K562 (cell line): ENCODE results near the gene MED29. TPM values are rescaled to one million over a fixed set of nuclear protein-coding genes. Genes with fewer than 3 reads are reported as not detected.

Source experiments
- BDP1 ChIP-seq: IDR thresholded peaks from 3 replicates; pipeline ENCODE4 v1.6.1; 2011; ENCODE audit not compliant: insufficient read length, insufficient read depth
- FIP1L1 ChIP-seq: fragments of 200-400 bp; formaldehyde crosslinking; IDR thresholded peaks from 2 replicates; pipeline ENCODE4 v1.6.1; 2018; ENCODE audit warnings: mild to moderate bottlenecking, low read depth, low read length; ENCODE audit not compliant: poor library complexity, severe bottlenecking
- HCFC1 ChIP-seq: IDR thresholded peaks from 2 replicates; pipeline ENCODE4 v1.6.1; 2012; ENCODE audit warnings: low read depth, low read length, improper control_type of control experiment
- MAZ ChIP-seq, 2 experiments: fragments of 450-650 bp in 1 of 2; sonication (generic) in 1 of 2; formaldehyde crosslinking; IDR thresholded peaks in 1 of 2; conservative IDR thresholded peaks in 1 of 2; 2 replicates each; pipeline versions ENCODE4 v1.4.0 to v1.5.0; 2020; ENCODE audit warnings: mild to moderate bottlenecking in 1 of 2, missing genetic modification reagents in 1 of 2
- NFE2 ChIP-seq: IDR thresholded peaks from 2 replicates; pipeline ENCODE4 v1.6.1; 2014; ENCODE audit warnings: antibody characterized with exemption, low read depth
- NR2F6 ChIP-seq: fragments of 450-650 bp; formaldehyde crosslinking; IDR thresholded peaks from 2 replicates; pipeline ENCODE4 v1.4.0; 2020; ENCODE audit warnings: mild to moderate bottlenecking
- RBM25 ChIP-seq: fragments of 200-400 bp; formaldehyde crosslinking; IDR thresholded peaks from 2 replicates; pipeline ENCODE4 v1.6.1; 2018; ENCODE audit warnings: low read length, low read depth, moderate library complexity; ENCODE audit not compliant: severe bottlenecking
- YY1 ChIP-seq, 3 experiments: IDR thresholded peaks; 2 replicates each; pipeline ENCODE4 v1.6.1; 2011; ENCODE audit warnings: low read length in 2 of 3, mild to moderate bottlenecking in 2 of 3, moderate library complexity in 2 of 3, borderline replicate concordance in 1 of 3, control low read depth in 1 of 3, low read depth in 1 of 3; ENCODE audit not compliant: insufficient read depth in 3 of 3, insufficient replicate concordance in 2 of 3, control insufficient read depth in 1 of 3, insufficient read length in 1 of 3; ENCODE audit errors: extremely low read depth in 1 of 3
- ZBTB1 ChIP-seq: sonication (generic); formaldehyde crosslinking; IDR thresholded peaks from 2 replicates; pipeline ENCODE4 v1.8.1; 2023; ENCODE audit warnings: missing genetic modification reagents, low read depth, mild to moderate bottlenecking, borderline replicate concordance
- ZNF232 ChIP-seq: sonication (generic); formaldehyde crosslinking; IDR thresholded peaks from 2 replicates; pipeline ENCODE4 v1.8.0; 2022; ENCODE audit warnings: mild to moderate bottlenecking, missing genetic modification reagents
- ZNF3 ChIP-seq: fragments of 250-450 bp; sonication (Bioruptor Pico); IDR thresholded peaks from 2 replicates; pipeline ENCODE4 v1.5.0; 2021; ENCODE audit warnings: mild to moderate bottlenecking, moderate library complexity
- ZNF507 ChIP-seq: conservative IDR thresholded peaks from 2 replicates; pipeline ENCODE4 v1.6.1; 2017; ENCODE audit warnings: missing genetic modification characterization, missing compliant biosample characterization
- polyA plus RNA-seq, 8 experiments: library from polyadenylated mRNA; depleted of rRNA in 4 of 8; stranded (reverse) in 5 of 8; unstranded in 3 of 8; fragments of >200 nt; fragmentation: Nextera tagmentation in 2 of 8; fragmentation: Illumina TruSeq in 1 of 8; extraction: Ambion mirVana in 2 of 8; extraction: Trizol in 1 of 8; gene quantifications; 2 replicates each; pipeline versions ENCODE4 v1.2.1 to v1.2.3, GENCODE V29; 2011 to 2014; ENCODE audit warnings: inconsistent platforms in 1 of 8, missing spikeins in 1 of 8
- total RNA-seq, 7 experiments: library from RNA; depleted of rRNA in 6 of 7; stranded (reverse); fragments of >200 nt in 6 of 7; fragmentation: Illumina TruSeq in 2 of 7; extraction: Trizol in 2 of 7; gene quantifications; 2 replicates each; pipeline versions ENCODE4 v1.2.1 to v1.2.3, GENCODE V29; 2011 to 2021; ENCODE audit warnings: low replicate concordance in 1 of 7
- TF ChIP-seq, protein P1 (sequence below), 2 experiments: fragments of 450-650 bp in 1 of 2; sonication (generic) in 1 of 2; formaldehyde crosslinking in 1 of 2; IDR thresholded peaks; 2 replicates each; pipeline versions ENCODE4 v1.7.1 to v1.9.0; 2016 to 2022; ENCODE audit warnings: inconsistent platforms in 1 of 2, mild to moderate bottlenecking in 1 of 2, missing genetic modification reagents in 1 of 2
- TF ChIP-seq, protein P2 (sequence below): fragments of 450-650 bp; IDR thresholded peaks from 2 replicates; pipeline ENCODE4 v1.6.1; 2016
- TF ChIP-seq, protein P3 (sequence below), 2 experiments: fragments of 450-650 bp in 1 of 2; sonication (generic) in 1 of 2; formaldehyde crosslinking in 1 of 2; IDR thresholded peaks in 1 of 2; conservative IDR thresholded peaks in 1 of 2; 2 replicates each; pipeline versions ENCODE4 v1.6.1 to v1.8.1; 2016 to 2023; ENCODE audit warnings: mild to moderate bottlenecking in 2 of 2, moderate library complexity in 2 of 2, inconsistent platforms in 1 of 2, missing genetic modification reagents in 1 of 2

MED29 gene
- total and polyA plus RNA-seq, 9 of the 15 experiments (the other 6 are each of a cell fraction or from before 2014, with no cell fraction given) = 1.8 to 22.6 (median 12.4) TPM

DNA sequence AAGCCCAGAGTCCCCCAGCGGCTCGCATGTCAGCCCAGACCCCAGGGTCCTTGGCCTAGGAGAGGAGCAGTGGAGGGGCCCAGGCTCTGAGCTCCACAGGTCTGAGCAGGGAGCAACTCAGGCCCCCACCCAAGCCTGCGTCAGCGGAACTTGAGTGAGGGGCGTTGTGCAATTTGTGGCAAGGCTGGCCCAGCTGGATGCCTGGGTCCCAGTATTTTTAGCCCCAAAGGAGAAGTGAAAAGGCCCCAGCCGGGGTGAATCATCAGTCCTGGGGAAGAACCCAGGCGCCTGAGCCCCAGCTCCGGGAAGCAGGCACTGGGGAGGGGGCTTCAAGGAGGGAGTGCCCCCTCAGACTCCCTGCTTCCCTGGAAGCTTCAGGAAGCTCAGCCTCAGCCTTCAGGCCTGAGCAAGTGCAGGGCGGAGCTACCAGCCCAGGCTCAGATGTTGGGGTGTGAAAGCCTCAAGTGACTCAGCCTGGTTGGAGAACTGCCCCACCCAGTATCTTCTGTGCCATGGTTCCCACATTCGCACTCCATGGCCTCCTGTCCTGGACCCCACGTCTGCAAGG is 7.2 kb downstream of the MED29 start (continued):
- TF ChIP-seq, protein P1, sequence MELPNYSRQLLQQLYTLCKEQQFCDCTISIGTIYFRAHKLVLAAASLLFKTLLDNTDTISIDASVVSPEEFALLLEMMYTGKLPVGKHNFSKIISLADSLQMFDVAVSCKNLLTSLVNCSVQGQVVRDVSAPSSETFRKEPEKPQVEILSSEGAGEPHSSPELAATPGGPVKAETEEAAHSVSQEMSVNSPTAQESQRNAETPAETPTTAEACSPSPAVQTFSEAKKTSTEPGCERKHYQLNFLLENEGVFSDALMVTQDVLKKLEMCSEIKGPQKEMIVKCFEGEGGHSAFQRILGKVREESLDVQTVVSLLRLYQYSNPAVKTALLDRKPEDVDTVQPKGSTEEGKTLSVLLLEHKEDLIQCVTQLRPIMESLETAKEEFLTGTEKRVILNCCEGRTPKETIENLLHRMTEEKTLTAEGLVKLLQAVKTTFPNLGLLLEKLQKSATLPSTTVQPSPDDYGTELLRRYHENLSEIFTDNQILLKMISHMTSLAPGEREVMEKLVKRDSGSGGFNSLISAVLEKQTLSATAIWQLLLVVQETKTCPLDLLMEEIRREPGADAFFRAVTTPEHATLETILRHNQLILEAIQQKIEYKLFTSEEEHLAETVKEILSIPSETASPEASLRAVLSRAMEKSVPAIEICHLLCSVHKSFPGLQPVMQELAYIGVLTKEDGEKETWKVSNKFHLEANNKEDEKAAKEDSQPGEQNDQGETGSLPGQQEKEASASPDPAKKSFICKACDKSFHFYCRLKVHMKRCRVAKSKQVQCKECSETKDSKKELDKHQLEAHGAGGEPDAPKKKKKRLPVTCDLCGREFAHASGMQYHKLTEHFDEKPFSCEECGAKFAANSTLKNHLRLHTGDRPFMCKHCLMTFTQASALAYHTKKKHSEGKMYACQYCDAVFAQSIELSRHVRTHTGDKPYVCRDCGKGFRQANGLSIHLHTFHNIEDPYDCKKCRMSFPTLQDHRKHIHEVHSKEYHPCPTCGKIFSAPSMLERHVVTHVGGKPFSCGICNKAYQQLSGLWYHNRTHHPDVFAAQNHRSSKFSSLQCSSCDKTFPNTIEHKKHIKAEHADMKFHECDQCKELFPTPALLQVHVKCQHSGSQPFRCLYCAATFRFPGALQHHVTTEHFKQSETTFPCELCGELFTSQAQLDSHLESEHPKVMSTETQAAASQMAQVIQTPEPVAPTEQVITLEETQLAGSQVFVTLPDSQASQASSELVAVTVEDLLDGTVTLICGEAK (IDR thresholded peaks at IDR 0.05) = no peak
- TF ChIP-seq, protein P1 (CRISPR knock-in tag; IDR thresholded peaks at IDR 0.05) = no peak
- TF ChIP-seq NFE2 (peak; percentile 27; the same call in 1 of the 2 replicates), ZNF3 (CRISPR knock-in tag) (no peak), FIP1L1 (no peak), RBM25 (no peak), ZNF507 (tag) (no peak), BDP1 (no peak), YY1 (IDR thresholded peaks at IDR 0.05; ENCODE audit: borderline replicate concordance in 1 of 3, control insufficient read depth in 1 of 3, extremely low read depth in 1 of 3, insufficient read depth in 3 of 3, insufficient read length in 1 of 3, insufficient replicate concordance in 2 of 3, low read depth in 1 of 3, low read length in 2 of 3) (peak in 1 of 3 experiments; percentile 21), MAZ (CRISPR knock-in tag; conservative IDR thresholded peaks at IDR 0.05 in 1 of 2, IDR thresholded peaks at IDR 0.05 in 1 of 2) (no peak), HCFC1 (no peak), NR2F6 (no peak), ZBTB1 (CRISPR knock-in tag) (no peak), ZNF232 (CRISPR knock-in tag) (no peak)
- TF ChIP-seq, protein P2, sequence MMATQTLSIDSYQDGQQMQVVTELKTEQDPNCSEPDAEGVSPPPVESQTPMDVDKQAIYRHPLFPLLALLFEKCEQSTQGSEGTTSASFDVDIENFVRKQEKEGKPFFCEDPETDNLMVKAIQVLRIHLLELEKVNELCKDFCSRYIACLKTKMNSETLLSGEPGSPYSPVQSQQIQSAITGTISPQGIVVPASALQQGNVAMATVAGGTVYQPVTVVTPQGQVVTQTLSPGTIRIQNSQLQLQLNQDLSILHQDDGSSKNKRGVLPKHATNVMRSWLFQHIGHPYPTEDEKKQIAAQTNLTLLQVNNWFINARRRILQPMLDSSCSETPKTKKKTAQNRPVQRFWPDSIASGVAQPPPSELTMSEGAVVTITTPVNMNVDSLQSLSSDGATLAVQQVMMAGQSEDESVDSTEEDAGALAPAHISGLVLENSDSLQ = no peak
- TF ChIP-seq, protein P3, sequence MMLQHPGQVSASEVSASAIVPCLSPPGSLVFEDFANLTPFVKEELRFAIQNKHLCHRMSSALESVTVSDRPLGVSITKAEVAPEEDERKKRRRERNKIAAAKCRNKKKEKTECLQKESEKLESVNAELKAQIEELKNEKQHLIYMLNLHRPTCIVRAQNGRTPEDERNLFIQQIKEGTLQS (IDR thresholded peaks at IDR 0.05) = 0 out of 2 replicates have a peak, but pooled peaks have one; percentile 15
- TF ChIP-seq, protein P3 (CRISPR knock-in tag; conservative IDR thresholded peaks at IDR 0.05) = no peak
